Motor neuron (in vitro differentiated cells): ENCODE data around the gene CXCL14. TPM values are rescaled to one million over a fixed set of nuclear protein-coding genes. Genes with fewer than 3 reads are reported as not detected.

ENCODE experiments used
- ATAC-seq, 8 experiments: fragments of 200-7000 bp; cut with Tn5 transposase; replicated peaks in 6 of 8; 2 replicates each; pipeline ENCODE4 v1.8.0; 2021; ENCODE audit warnings: mild to moderate bottlenecking in 8 of 8, moderate library complexity in 8 of 8
- H3K27ac ChIP-seq, 2 donors: fragments of 250-450 bp; sonication (Bioruptor Pico); 2 replicates each; pipeline ENCODE4 v1.9.0; 2021; ENCODE audit warnings: antibody characterized with exemption in 2 of 2, mild to moderate bottlenecking in 2 of 2, moderate library complexity in 1 of 2
- H3K4me1 ChIP-seq, 2 donors: fragments of 250-450 bp; sonication (Bioruptor Pico); replicated peaks in 1 of 2; 2 replicates each; pipeline ENCODE4 v1.6.1; 2021; ENCODE audit warnings: antibody characterized with exemption in 2 of 2, mild to moderate bottlenecking in 2 of 2, moderate library complexity in 1 of 2
- H3K4me3 ChIP-seq, 5 donors: fragments of 250-450 bp; sonication (Bioruptor Pico); 2 replicates each; pipeline ENCODE4 v1.9.0; 2021; ENCODE audit warnings: antibody characterized with exemption in 5 of 5, mild to moderate bottlenecking in 5 of 5, moderate library complexity in 4 of 5
- WGBS, 10 experiments: fragments of 450-650 bp; shearing (Covaris generic); methylation state at CpG; one replicate each; pipeline ENCODE4 v1.0.0; 2022; 5-methylcytosine and 5-hydroxymethylcytosine counted together
- in situ Hi-C, 9 experiments: fragments of 400-800 bp; cut with MboI; loops; one replicate each; pipeline ENCODE4 v1.15.0; 2021; ENCODE audit warnings: low sequenced_read_pairs in 9 of 9, low pct_unique_long_range_greater_than_20kb in 2 of 9; ENCODE audit not compliant: unreplicated experiment in 9 of 9
- total RNA-seq, 8 experiments: library from RNA; unstranded; fragments of 300-600 nt; gene quantifications; 2 replicates each; pipeline versions ENCODE4 v1.2.3 to v1.2.4, GENCODE V29; 2022

Gene CXCL14
- total RNA-seq, 8 experiments from 2014 or later = 0.21 to 13.4 (median 1.1) TPM; not detected in 1

DNA sequence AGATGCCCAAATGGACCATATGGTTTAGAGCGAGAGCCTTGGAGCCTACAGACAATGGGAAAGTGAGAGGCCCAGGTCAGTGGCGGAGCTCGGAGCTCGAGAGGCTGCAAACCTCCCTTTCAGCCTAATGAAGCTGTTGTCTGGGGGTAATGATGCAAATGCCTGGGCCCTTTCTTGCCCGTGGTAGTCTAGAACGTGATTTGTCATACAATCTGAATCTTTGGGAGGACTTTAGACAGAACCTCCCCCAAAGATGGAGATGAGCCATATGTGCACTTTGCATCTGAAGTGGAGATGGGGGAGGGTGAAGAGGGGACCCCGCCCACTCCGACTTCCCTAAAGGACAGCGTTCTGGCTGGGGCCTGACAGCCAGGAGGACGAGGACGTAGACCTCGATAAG lies 32.7 kb downstream of the CXCL14 start:
- in situ Hi-C loops = no loop called here
- peak in 5 of 8 experiments; percentile 34 to 85 (median 84) for ATAC-seq
- WGBS, 10 experiments = 0 to 85% (median 49%) methylated on average over 1 to 5 of the region's 12 CpGs; no CpG with 5 or more reads in 4 of the 10 experiments
- H3K4me1 ChIP-seq = peaks cover 42 to 50% of the 10 kb centered on the region in 2 donors
- no peak overlapping the region for H3K4me3 ChIP-seq
- H3K27ac ChIP-seq = no peak overlapping the region

GRCh38 chr5:135545099-135545498 lies 33.7 kb downstream of the CXCL14 start:
- WGBS, 10 experiments = 20 to 90% (median 70%) methylated on average over 1 to 12 of the region's 17 CpGs; no CpG with 5 or more reads in 1 of the 10 experiments
- Histone ChIP-seq H3K4me3 (no peak overlapping the region), H3K27ac (no peak overlapping the region), H3K4me1 (peaks cover 42 to 50% of the 10 kb centered on the region in 2 donors)
- no peak for ATAC-seq
- in situ Hi-C loops = no loop called here

GRCh38 chr5:135543485-135544304 lies 35.1 kb downstream of the CXCL14 start:
- in situ Hi-C loops = no loop called here
- peaks cover 42 to 50% of the 10 kb centered on the region in 2 donors for H3K4me1 ChIP-seq
- ATAC-seq = peak; percentile 29 to 76 (median 56)
- WGBS, 10 experiments = 1 to 33% (median 16%) methylated on average over 1 to 18 of the region's 77 CpGs; no CpG with 5 or more reads in 2 of the 10 experiments
- H3K4me3 ChIP-seq = peak overlapping the region; percentile 4 to 25 (median 23)
- no peak overlapping the region for H3K27ac ChIP-seq

- Histone ChIP-seq H3K4me3 (peak overlapping the region in 2 of 5 donors; percentile 23 to 24), H3K27ac (no peak overlapping the region), H3K4me1 (peaks cover 42 to 50% of the 10 kb centered on the region in 2 donors)
- in situ Hi-C loops = no loop called here
- 0 to 96% (median 18%) methylated on average over 1 to 5 of the region's 5 CpGs for WGBS, 10 experiments
- no peak for ATAC-seq
These were observed 35.7 kb downstream of the CXCL14 start for GRCh38 chr5:135543001-135543484.

GRCh38 chr5:135541807-135542502 lies 36.8 kb downstream of the CXCL14 start:
- ATAC-seq = no peak
- no peak overlapping the region for H3K27ac ChIP-seq
- peaks cover 40 to 46% of the 10 kb centered on the region in 2 donors for H3K4me1 ChIP-seq
- in situ Hi-C loops = no loop called here
- WGBS, 10 experiments = 60 to 100% methylated on average over 1 of the region's 11 CpGs; no CpG with 5 or more reads in 8 of the 10 experiments
- no peak overlapping the region for H3K4me3 ChIP-seq

- Histone ChIP-seq H3K27ac (no peak overlapping the region), H3K4me3 (no peak overlapping the region), H3K4me1 (peaks cover 18 to 35% of the 10 kb centered on the region in 2 donors)
- WGBS, 10 experiments = 0 to 64% (median 40%) methylated on average over 1 to 3 of the region's 4 CpGs; no CpG with 5 or more reads in 4 of the 10 experiments
- in situ Hi-C loops = no loop called here
- no peak for ATAC-seq
These were observed 39.3 kb downstream of the CXCL14 start for GRCh38 chr5:135539430-135540005.

- no peak for ATAC-seq
- in situ Hi-C loops = no loop called here
- Histone ChIP-seq H3K27ac (no peak overlapping the region), H3K4me3 (no peak overlapping the region), H3K4me1 (peaks cover 15 to 36% of the 10 kb centered on the region in 2 donors)
- WGBS, 10 experiments = 70 to 100% (median 85%) methylated on average over 1 to 4 of the region's 5 CpGs; no CpG with 5 or more reads in 2 of the 10 experiments
These were observed 40.5 kb downstream of the CXCL14 start for GRCh38 chr5:135538261-135538660.

GRCh38 chr5:135537745-135538144 lies 41.0 kb downstream of the CXCL14 start:
- no peak for ATAC-seq
- in situ Hi-C loops = no loop called here
- no peak overlapping the region for H3K4me3 ChIP-seq
- WGBS, 10 experiments = 20 to 100% (median 74%) methylated on average over 1 to 2 of the region's 2 CpGs; no CpG with 5 or more reads in 2 of the 10 experiments
- H3K4me1 ChIP-seq = peaks cover 18 to 37% of the 10 kb centered on the region in 2 donors
- H3K27ac ChIP-seq = no peak overlapping the region

- Histone ChIP-seq H3K4me1 (peaks cover 18 to 34% of the 10 kb centered on the region in 2 donors), H3K4me3 (no peak overlapping the region), H3K27ac (no peak overlapping the region)
- WGBS, 10 experiments = 0 to 74% (median 56%) methylated on average over 1 to 6 of the region's 7 CpGs; no CpG with 5 or more reads in 5 of the 10 experiments
- in situ Hi-C loops = no loop called here
- ATAC-seq = no peak
These were observed 41.5 kb downstream of the CXCL14 start for GRCh38 chr5:135537271-135537670.

GRCh38 chr5:135535820-135536801 lies 42.7 kb downstream of the CXCL14 start, which contains the start of gene NEUROG1:
Gene NEUROG1 (minus strand): TSS chr5:135535964. CDS start chr5:135535690, 274 bp downstream.
- peak; percentile 88 to 97 (median 90) for ATAC-seq
- Histone ChIP-seq H3K4me1 (peaks cover 15 to 34% of the 10 kb centered on the region in 2 donors), H3K27ac (peak within 1 kb of the TSS in 1 of 2 donors; percentile 56), H3K4me3 (peak within 1 kb of the TSS; percentile 15 to 33 (median 22))
- 4 to 30% (median 10%) methylated on average over 2 to 9 of the region's 74 CpGs; no CpG with 5 or more reads in 1 of the 10 experiments for WGBS, 10 experiments
- in situ Hi-C loops = no loop called here

- ATAC-seq = peak in 7 of 8 experiments; percentile 5 to 43 (median 23)
- 0 to 6% (median 1%) methylated on average over 1 to 14 of the region's 44 CpGs; no CpG with 5 or more reads in 6 of the 10 experiments for WGBS, 10 experiments
- peaks cover 15 to 34% of the 10 kb centered on the region in 2 donors for H3K4me1 ChIP-seq
- in situ Hi-C loops = no loop called here
- H3K27ac ChIP-seq = peak overlapping the region in 1 of 2 donors; percentile 56
- peak overlapping the region; percentile 15 to 33 (median 22) for H3K4me3 ChIP-seq
These were observed 43.4 kb downstream of the CXCL14 start for GRCh38 chr5:135535420-135535819.
